ENCODE data around the gene FLNB.
A peak's percentile ranks its signal among the peaks of the same experiment; 100 is the strongest.
"Not testable (repeated sequence)": the region's sequence is repeated elsewhere in the genome, so short reads cannot be mapped to it uniquely, and the experiment has no call there.

Gene FLNB

DNA sequence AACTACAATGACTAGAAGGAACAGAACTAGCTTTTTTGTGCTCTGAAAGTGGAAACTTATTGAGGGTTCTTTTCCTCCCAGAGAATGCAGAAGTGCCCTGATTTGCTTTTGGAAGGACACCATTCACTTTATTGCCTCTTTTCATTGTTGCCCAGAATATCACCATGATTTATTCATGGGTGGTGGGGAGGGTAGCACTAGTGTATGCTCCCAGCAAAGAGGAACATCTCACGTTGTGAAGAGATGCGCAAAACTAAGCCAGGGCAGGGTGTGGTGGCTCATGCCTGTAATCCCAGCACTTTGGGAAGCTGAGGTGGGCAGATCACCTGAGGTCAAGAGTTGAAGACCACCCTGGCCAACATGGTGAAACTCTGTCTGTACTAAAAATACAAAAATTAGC lies 31.4 kb downstream of the FLNB start:
- Mint-ChIP-seq H3K4me3 (no peak overlapping the region), H3K36me3 (peaks cover 0 to 3% of the 10 kb centered on the region in 2 donors), H3K4me1 (peaks cover 37 to 68% of the 10 kb centered on the region in 2 donors), H3K27ac (peak overlapping the region; percentile 9), H3K9me3 (no peaks in the 10 kb centered on the region), H3K27me3 (no peaks in the 10 kb centered on the region)
- DNase-seq (no peak), ATAC-seq (replicated peaks) (no peak)

DNA sequence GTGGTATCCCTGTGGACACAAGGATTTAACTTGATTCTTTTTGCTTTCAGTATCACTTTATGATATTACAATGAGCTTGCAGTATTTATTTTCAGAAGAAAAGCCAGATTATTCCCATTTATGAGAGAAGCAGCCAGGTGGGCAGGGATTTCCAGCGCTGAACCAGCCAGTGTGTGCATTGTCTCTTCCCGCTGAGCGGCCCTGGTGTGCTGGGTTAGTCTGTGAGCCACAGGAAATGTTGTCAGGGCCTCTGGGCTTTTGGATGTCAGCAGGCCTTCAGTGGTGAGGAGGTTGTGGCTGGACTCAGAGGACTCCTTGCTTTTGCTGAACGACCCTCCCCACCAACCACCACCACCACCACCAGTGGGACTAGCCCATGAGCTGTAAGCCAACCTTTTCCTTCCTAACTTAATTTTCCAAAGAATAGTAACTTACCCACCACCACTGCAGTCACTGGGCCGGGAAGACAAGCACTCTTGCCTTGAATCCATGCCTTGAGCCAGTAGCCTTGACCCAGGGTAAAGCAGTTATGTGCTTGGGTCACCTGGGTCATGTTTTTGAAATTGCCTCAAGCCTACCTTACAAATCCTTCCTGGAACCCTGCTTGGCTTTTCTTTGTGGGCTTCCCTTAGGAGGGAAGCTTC lies 33.1 kb downstream of the FLNB start:
- Mint-ChIP-seq H3K27me3 (no peaks in the 10 kb centered on the region), H3K4me1 (peaks cover 29 to 51% of the 10 kb centered on the region in 2 donors), H3K27ac (no peak overlapping the region), H3K36me3 (no peaks in the 10 kb centered on the region), H3K9me3 (no peaks in the 10 kb centered on the region), H3K4me3 (peak overlapping the region in 1 of 2 donors; percentile 17)
- ATAC-seq (replicated peaks) (no peak), DNase-seq (no peak)

DNA sequence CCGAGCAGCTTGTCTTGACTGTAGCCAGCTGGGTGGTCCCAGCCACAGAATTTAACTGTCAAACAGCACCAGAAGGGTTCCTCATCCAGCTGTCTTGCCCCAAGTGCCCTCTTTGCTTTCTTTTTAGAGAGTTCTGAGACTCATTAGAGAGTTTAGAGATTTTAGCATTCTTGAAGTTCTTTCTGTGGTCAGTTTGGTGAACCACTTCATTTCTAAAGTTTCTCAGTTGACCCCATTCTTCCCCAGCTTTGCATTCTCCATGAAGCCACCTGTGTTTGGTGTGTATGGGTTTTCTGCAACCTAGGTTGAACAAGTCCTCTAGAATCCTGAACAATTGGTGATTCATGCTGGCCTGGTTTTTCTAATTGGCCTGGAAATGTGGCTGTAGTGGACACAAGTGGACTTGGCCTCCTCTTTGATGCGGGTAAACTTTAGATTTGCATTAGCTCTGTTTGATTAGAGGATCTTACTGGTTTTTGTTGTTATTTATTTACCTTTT lies 33.7 kb downstream of the FLNB start:
- H3K27ac Mint-ChIP-seq: no peak overlapping the region
- H3K27me3 Mint-ChIP-seq: no peaks in the 10 kb centered on the region
- H3K4me3 Mint-ChIP-seq: peak overlapping the region in 1 of 2 donors; percentile 17
- H3K36me3 Mint-ChIP-seq: no peaks in the 10 kb centered on the region
- no peak for DNase-seq
- peaks cover 32 to 50% of the 10 kb centered on the region in 2 donors for H3K4me1 Mint-ChIP-seq
- no peaks in the 10 kb centered on the region for H3K9me3 Mint-ChIP-seq
- peak; percentile 74 to 79 for ATAC-seq (replicated peaks)

DNA sequence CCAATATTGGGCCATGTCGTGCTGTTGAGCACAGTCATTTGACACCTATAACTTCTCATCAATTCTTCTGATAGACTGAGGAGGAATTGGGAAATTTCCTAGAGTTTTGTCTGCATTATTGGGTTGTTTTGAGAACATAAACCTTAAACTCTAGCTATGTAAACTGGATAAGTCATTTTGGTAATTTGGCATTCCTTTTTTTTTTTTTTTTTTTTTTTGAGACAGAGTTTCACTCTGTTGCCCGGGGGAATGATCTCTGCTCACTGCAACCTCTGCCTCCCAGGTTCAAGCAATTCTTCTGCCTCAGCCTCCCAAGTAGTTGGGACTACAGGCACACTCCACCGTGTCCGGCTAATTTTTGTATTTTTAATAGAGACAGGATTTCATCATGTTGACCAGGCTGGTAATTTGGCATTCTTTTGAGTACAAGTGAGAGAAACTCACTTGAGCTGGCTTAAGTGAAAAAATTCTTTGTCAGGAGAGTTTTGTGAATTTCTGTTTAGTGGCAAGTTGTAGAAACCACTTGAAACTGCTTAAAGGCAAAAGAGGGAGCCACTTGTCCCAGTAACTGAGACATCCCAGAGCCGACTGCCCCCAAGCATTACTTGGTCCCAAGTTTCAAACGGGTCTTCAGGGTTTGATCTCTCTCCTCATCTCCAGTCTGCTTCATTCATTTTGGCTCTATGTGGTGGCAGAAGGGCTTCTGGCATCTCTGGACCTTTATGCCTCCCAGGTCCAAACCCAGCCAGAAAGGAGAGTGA lies 34.9 kb downstream of the FLNB start:
- H3K27me3 Mint-ChIP-seq: no peaks in the 10 kb centered on the region
- H3K4me1 Mint-ChIP-seq: peaks cover 31 to 47% of the 10 kb centered on the region in 2 donors
- H3K27ac Mint-ChIP-seq: no peak overlapping the region
- H3K36me3 Mint-ChIP-seq: no peaks in the 10 kb centered on the region
- ATAC-seq (replicated peaks): no peak
- DNase-seq: no peak
- H3K4me3 Mint-ChIP-seq: no peak overlapping the region
- H3K9me3 Mint-ChIP-seq: no peaks in the 10 kb centered on the region

DNA sequence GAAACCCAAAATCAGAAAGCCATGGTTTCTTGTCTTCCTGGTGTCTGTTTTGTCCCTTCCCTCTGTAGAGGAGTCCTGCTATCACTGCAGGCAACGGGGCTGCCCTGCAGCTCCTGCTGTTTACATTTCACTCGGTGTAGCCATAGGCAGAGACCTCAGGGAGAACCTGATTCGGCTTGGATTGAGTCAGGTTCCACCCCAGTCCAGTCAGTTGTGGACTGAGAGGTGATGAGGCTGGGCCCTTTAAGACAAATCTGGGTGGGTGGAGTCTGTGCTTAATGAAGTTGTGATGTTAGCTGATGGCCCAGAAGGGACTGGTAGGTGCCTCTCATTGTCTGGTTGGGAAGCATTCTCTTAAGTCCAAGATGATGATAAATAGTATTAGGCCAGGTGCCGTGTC lies 35.7 kb downstream of the FLNB start:
- H3K27me3 Mint-ChIP-seq: no peaks in the 10 kb centered on the region
- no peaks in the 10 kb centered on the region for H3K9me3 Mint-ChIP-seq
- H3K27ac Mint-ChIP-seq: peak overlapping the region; percentile 47
- DNase-seq (no peak), ATAC-seq (replicated peaks) (no peak)
- no peak overlapping the region for H3K4me3 Mint-ChIP-seq
- peaks cover 32 to 44% of the 10 kb centered on the region in 2 donors for H3K4me1 Mint-ChIP-seq
- H3K36me3 Mint-ChIP-seq: no peaks in the 10 kb centered on the region

DNA sequence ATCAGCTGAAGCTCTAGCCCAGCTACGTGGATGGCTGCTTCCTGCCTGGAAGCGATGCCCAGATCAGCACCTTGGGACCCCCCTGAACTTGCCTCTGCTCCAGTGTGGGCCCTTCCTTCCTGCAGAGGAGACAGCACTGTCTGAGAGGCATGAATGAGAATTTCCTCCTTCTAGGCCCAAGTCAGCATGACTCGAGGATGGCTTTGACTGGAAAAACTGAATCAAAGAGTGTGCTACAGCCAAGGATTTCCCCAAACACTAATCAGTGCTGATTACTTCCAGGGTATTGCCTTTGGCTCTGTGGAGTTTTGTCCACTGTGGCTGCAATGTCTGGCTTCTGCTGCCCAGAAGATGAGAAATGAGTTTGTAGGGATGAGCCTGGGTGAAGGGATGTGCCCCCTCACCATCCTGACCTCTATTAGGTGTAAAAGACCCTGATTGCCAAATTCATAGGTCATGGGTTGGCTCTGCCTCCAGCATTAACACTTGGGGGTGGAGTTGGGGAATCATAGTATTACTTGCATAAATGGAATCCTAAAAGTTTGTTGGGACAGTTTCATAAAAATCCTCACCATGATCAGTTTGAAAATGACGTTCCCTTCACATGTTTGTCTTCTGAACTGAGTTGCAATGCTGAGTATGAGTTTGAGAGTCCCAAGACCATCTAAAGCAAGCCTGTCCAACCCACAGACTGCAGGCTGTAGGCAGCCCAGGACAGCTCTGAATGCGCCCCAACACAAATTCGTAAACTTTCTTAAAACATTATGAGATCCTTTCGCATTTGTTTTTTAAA lies 36.7 kb downstream of the FLNB start:
- Mint-ChIP-seq H3K36me3 (no peaks in the 10 kb centered on the region), H3K4me3 (no peak overlapping the region), H3K27me3 (no peaks in the 10 kb centered on the region), H3K4me1 (peaks cover 33 to 35% of the 10 kb centered on the region in 2 donors), H3K9me3 (no peaks in the 10 kb centered on the region), H3K27ac (no peak overlapping the region)
- ATAC-seq (replicated peaks) (peak in 1 of 2 donors; percentile 52), DNase-seq (no peak)

DNA sequence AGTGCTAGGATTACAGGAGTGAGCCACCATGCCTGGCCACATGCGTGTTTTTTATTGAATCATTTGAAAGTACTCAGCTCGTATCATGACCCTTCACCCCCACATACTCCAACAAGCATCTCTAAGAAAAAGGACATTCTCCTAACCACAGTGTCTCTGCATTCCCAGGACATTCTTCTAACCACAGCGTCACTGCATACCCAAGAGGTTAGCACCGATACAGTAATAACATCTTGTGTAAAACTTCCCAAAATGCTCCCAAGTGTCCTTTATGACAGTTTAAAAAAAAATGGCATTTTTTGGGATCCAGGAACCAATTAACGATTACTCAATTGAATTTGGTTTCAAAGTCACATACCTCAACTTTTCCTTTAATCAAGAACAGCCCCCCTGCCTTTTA lies 39.6 kb downstream of the FLNB start:
- ATAC-seq (replicated peaks): no peak
- no peak for DNase-seq
- no peaks in the 10 kb centered on the region for H3K36me3 Mint-ChIP-seq
- no peaks in the 10 kb centered on the region for H3K9me3 Mint-ChIP-seq
- no peaks in the 10 kb centered on the region for H3K27me3 Mint-ChIP-seq
- H3K4me3 Mint-ChIP-seq: no peak overlapping the region
- H3K4me1 Mint-ChIP-seq: peaks cover 22 to 24% of the 10 kb centered on the region in 2 donors
- H3K27ac Mint-ChIP-seq: no peak overlapping the region

DNA sequence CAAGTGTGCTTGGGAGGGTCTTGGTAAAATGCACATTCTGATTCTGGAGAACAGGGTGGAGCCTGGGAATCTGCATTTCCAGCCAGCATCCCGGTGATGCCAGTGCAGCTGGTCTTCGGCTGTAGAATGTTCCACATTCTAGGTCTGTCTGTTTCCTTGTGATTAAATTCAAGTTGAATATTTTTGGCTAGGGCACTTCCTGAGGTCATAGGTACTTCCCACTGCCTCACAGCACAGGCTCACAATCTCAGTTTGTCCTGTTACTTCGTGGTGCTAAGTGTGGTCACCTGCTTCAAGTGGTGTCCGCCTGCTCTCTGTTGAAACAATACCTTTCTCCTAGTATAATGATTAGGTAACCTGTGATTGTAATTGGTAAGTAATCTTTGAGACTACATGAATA lies 40.1 kb downstream of the FLNB start:
- no peak overlapping the region for H3K4me3 Mint-ChIP-seq
- H3K9me3 Mint-ChIP-seq: no peaks in the 10 kb centered on the region
- peaks cover 22 to 26% of the 10 kb centered on the region in 2 donors for H3K4me1 Mint-ChIP-seq
- ATAC-seq (replicated peaks): no peak
- no peaks in the 10 kb centered on the region for H3K27me3 Mint-ChIP-seq
- no peak overlapping the region for H3K27ac Mint-ChIP-seq
- no peak for DNase-seq
- H3K36me3 Mint-ChIP-seq: no peaks in the 10 kb centered on the region

DNA sequence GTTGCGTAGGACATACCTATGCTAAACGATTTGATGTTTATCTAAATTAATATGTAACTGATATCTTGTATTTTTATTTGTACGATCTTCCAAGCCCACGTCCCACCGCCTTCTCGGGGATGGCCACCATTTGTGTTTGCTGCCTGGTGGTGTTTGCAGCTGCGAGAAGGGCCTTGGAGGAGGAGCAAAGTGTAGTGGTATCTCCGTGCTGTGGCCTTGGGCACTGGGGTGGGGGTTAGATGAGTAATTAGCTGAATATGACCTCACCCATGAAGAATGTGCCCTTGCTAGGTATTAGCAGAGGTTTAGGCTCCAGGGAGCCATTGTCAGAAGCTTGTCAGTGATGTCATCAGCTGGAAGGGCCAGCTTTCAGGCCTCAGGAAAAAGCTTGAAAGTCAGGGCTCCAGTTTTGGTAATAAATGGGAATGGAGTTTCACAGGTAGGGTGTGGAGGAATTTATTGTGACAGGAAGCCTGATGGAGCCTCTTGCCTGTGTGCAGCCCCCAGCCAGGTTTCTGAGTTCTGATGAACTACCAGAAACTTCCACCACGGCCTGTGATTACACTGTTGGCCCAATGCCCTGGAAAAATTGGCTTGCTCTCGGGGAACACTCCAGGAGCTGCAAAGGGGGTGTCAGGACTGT lies 41.0 kb downstream of the FLNB start:
- Mint-ChIP-seq H3K27ac (no peak overlapping the region), H3K4me1 (peaks cover 18 to 31% of the 10 kb centered on the region in 2 donors), H3K36me3 (no peaks in the 10 kb centered on the region), H3K9me3 (peaks cover 0 to 1% of the 10 kb centered on the region in 2 donors), H3K4me3 (no peak overlapping the region), H3K27me3 (no peaks in the 10 kb centered on the region)
- no peak for ATAC-seq (replicated peaks)
- DNase-seq: no peak

DNA sequence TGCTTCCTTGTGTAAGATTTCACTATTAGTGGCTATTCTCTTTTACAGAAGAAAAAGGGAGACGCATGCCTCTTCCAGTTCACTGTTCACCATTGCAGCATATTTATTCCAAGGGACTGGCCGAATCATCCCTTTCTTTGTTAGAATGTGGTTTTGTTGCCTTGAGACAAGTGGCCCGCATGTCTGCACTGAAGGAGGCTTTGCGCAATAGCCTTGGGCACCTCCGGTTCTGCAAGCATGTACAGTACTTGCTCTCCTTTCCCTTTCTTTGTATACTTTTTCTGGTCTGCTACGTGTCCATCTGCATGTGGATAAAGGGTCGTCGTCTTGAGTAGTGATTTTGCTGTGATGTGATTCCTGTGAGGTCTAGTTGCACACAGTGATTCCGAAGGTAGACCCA lies 43.0 kb downstream of the FLNB start:
- Mint-ChIP-seq H3K9me3 (peaks cover 2 to 7% of the 10 kb centered on the region in 2 donors), H3K4me1 (peaks cover 16 to 31% of the 10 kb centered on the region in 2 donors), H3K4me3 (no peak overlapping the region), H3K27me3 (no peaks in the 10 kb centered on the region), H3K36me3 (peaks cover 2 to 4% of the 10 kb centered on the region in 2 donors), H3K27ac (no peak overlapping the region)
- no peak for ATAC-seq (replicated peaks)
- no peak for DNase-seq

DNA sequence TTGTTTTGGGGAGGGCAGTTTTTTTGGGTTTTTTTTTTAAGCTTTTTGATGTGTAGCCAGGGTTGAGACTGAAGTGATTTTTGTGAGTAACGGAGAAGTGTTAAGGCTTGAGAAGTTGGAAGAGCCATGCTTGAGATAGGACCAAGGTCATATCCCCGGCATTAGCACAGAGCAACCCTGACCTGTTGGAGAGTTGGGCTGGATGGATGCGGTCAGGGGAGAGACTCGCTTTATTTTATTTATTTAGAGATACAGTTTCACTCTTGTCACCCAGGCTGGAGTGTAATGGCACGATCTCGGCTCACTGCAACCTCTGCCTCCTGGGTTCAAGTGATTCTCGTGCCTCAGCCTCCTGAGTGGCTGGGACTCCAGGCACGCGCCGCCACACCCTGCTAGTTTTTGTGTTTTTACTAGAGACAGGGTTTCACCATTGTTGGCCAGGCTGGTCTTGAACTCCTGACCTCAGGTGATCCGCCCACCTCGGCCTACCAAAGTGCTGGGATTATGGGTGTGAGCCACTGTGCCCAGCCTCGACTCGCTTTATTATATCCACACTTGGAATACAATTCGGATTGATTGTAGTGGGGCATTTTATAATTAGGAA lies 43.5 kb downstream of the FLNB start:
- H3K4me3 Mint-ChIP-seq; DNase-seq; H3K36me3 Mint-ChIP-seq; ATAC-seq (replicated peaks); H3K27ac Mint-ChIP-seq; H3K27me3 Mint-ChIP-seq; H3K9me3 Mint-ChIP-seq: not testable (repeated sequence)
- peaks cover 13 to 31% of the 10 kb centered on the region in 2 donors for H3K4me1 Mint-ChIP-seq

DNA sequence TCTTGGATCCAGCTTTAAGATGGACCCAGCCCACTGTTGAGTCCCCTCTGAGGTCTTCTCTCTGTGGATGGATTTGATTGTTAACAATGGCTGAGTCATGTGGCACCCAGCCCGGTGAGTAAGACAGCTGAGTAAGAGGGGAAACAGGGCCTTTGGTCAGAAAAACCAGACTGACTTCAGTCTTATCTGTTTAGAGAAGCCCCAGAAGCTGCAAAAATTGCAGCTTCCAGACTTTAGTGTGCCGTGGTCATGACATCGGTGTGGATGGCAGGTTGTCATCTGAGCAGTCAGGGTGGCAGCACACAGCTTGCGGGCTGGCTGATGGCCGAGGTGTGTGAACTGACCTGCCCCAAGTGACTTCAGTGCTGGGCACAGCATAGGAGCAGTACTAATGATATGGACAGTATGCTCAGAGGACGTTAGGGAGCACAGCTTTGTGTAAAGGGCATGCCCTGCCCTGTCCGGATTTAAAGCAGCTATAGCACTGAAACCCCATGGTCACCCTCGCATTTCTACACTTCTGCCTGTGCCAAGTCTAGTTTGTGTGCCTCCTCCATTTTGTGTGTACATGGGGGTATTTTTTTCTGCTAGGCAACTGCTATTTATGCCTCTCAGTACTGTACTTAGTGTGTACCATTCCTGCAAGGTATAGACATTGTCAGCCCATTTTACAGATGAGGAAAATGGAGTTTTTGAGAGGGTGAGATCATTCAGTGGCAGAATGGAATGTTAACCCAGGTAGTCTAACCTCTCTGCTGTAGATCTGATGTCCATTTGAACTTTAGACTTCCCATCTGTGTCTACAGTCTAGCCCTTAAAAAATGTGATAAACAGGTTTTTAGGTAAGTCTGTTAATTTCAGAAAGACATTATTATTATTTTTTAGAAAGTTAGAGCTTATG lies 44.4 kb downstream of the FLNB start:
- Mint-ChIP-seq H3K9me3 (peaks cover 2 to 7% of the 10 kb centered on the region in 2 donors), H3K36me3 (peaks cover 6 to 8% of the 10 kb centered on the region in 2 donors), H3K4me1 (peaks cover 14 to 31% of the 10 kb centered on the region in 2 donors), H3K27ac (no peak overlapping the region), H3K4me3 (no peak overlapping the region), H3K27me3 (no peaks in the 10 kb centered on the region)
- DNase-seq (no peak), ATAC-seq (replicated peaks) (peak; percentile 60 to 69)

DNA sequence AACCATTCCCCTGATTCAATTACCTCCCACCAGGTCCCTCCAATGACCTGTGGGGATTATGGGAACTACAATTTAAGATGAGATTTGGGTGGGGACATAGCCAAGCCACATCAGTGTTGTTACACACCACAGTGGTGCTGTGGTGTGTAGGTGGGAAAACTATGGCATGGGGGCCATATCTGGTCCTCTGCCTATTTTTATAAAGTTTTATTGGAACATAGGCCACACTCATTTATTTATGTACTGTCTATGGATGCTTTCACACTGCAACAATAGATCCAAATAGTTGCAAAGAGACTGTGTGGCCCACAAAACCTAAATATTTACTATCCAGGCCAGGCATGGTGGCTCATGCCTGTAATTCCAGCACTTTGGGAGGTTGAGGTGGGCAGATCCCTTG lies 46.4 kb downstream of the FLNB start:
- no peak for ATAC-seq (replicated peaks)
- no peak overlapping the region for H3K27ac Mint-ChIP-seq
- H3K36me3 Mint-ChIP-seq: peaks cover 7 to 11% of the 10 kb centered on the region in 2 donors
- H3K9me3 Mint-ChIP-seq: peaks cover 2 to 7% of the 10 kb centered on the region in 2 donors
- H3K4me1 Mint-ChIP-seq: peaks cover 6 to 22% of the 10 kb centered on the region in 2 donors
- no peak for DNase-seq
- no peaks in the 10 kb centered on the region for H3K27me3 Mint-ChIP-seq
- no peak overlapping the region for H3K4me3 Mint-ChIP-seq
